ENCODE results near the gene ACTR1A.
A peak's percentile ranks its signal among the peaks of the same experiment; 100 is the strongest.

Gene ACTR1A

GRCh38 chr10:102485093-102485784, 17.3 kb downstream of the ACTR1A start:
- DNase-seq (ENCODE audit: low read depth in 3 of 3) = no peak

DNA sequence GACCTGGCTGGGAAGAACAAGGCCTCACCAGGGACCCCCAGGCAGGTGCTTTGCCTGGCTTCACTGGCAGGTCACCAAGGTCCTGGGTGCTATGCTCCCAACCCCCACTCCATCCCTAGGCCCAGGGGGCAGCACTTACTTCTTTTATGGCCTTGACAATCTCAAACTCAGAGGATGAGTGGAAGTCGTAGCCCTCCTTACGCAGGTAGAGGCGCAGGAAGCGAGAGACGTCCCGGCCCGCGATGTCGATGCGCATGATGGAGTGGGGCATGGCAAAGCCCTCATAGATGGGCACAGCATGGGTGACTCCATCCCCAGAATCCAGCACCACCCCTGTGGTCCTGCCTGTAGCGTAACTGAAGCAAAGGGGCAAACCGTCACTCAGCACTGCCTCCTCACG, 18.5 kb downstream of the ACTR1A start:
- DNase-seq (ENCODE audit: low read depth in 3 of 3) = no peak

DNA sequence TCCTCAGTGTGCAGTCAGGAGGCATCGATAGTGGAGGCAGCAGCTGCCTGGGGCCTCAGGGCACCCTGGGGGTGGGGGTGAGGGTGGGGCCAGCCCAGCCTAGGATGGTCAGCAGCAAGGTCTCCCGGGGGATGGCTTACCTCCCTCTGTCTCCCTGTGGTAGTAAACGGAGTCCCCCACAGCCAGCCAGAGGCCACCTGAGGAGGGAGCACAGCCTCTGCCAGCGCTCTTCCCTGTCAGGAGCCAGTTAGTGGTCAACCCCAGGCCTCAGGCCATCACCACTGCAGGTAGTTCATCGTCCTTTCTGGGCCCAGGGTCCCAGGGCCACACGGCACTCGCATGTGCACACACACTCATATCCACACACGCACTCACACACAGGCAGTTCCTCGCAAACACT, 22.1 kb downstream of the ACTR1A start:
- no peak for DNase-seq (ENCODE audit: low read depth in 3 of 3)

DNA sequence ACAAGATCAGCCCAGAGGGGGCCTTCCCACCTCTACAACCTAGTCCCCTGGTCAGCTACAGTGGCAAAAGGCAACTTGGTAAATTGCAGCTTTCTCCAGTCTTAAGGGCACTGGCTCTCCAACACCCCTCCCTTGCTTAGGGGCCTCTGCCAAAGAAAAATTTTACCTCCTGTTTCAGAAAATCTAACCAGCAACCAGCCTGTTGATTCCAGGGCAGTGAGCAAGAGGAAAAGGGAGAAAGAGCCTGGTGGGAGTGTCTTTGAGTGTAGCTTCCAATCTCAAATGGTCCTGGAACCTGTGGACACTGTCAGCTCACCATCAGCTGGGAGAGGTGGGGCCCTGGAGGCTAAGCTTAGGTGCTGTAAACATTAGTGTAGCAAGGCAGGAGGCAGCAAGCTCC, 22.9 kb downstream of the ACTR1A start:
- no peak for DNase-seq (ENCODE audit: low read depth in 3 of 3)

GRCh38 chr10:102476466-102477141, 25.9 kb downstream of the ACTR1A start:
- no peak for DNase-seq (ENCODE audit: low read depth in 3 of 3)

DNA sequence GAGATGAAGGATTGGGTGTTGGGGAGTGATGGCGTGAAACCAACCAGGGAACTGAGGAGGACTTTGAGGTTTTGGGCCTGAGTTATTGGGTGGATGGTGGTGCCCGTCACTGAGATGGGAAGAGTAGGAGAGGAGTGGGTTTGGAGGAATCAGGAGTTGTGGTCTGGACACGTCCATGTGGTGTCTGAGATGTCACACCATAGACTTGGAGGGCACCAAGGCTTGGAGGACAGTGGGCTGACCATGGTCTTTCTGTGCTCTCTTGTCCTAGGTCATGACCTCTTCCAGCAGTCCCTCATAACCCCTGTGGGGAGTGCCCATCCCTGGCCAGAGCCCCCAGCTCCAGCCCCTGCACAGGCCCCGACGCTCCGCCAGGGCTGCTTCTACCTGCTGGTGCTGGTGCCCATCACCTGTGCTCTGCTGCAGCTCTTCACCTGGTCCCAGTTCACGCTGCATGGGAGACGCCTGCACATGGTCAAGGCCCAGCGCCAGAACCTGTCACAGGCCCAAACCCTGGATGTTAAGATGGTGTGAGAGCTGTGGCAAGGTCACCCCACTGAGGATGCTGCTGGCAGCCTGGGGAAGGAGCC, 27.0 kb downstream of the ACTR1A start:
- DNase-seq (ENCODE audit: low read depth in 3 of 3) = no peak

- DNase-seq (ENCODE audit: low read depth in 3 of 3) = no peak
Measured at GRCh38 chr10:102473445-102474331, 28.8 kb downstream of the ACTR1A start.

DNA sequence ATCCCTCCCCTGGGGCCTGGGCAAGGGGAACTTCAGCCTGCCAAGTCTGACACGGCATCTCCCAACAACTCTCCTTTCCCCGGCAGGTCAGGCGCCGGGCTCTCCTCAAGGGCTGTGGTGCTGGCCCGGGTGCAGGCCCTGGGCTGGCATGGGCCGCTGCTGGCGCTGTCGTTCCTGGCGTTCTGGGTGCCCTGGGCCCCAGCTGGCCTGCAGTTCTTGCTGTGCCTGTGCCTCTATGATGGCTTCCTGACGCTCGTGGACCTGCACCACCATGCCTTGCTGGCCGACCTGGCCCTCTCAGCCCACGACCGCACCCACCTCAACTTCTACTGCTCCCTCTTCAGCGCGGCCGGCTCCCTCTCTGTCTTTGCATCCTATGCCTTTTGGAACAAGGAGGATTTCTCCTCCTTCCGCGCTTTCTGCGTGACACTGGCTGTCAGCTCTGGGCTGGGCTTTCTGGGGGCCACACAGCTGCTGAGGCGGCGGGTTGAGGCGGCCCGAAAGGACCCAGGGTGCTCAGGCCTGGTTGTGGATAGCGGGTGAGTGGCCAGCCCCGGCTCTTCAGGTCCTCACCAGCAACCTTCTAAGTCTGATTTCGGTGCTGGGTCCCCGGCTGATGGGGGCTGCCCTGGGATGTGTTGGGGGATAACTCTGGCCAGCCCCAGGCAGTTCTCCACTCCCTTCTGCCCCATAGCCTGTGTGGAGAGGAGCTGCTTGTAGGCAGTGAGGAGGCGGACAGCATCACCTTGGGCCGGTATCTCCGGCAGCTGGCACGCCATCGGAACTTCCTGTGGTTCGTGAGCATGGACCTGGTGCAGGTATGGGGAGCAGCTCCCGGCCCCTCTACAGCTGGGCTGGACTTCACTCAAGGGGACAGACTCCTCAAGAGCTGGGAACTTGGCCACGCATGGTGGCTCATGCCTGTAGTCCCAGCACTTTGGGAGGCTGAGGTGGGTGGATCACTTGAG, 31.6 kb downstream of the ACTR1A start:
- no peak for DNase-seq (ENCODE audit: low read depth in 3 of 3)

GRCh38 chr10:102468683-102469082, 33.8 kb downstream of the ACTR1A start:
- no peak for DNase-seq (ENCODE audit: low read depth in 3 of 3)

GRCh38 chr10:102467971-102468438, 34.5 kb downstream of the ACTR1A start:
- no peak for DNase-seq (ENCODE audit: low read depth in 3 of 3)

DNA sequence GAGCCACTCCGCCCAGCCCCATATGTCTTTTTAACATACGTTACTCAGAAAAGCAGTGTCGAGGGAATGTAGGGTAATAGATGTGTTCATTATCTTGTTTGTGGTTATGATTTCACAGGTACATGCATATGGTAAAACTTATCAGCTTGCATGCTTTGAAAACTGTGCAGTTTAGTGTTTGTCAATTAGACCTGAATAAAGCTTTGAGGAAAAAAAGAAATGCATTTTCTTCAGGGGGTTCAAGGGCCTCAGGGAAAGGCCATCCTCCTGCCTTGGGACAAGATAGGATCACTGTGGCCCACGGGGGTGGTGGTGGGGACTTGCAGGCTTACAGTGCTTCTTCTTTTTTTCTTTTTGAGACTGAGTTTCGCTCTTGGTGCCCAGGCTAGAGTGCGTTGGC, 35.2 kb downstream of the ACTR1A start:
- no peak for DNase-seq (ENCODE audit: low read depth in 3 of 3)

- DNase-seq (ENCODE audit: low read depth in 3 of 3) = no peak
Measured at GRCh38 chr10:102465466-102465865, 37.0 kb downstream of the ACTR1A start.

DNA sequence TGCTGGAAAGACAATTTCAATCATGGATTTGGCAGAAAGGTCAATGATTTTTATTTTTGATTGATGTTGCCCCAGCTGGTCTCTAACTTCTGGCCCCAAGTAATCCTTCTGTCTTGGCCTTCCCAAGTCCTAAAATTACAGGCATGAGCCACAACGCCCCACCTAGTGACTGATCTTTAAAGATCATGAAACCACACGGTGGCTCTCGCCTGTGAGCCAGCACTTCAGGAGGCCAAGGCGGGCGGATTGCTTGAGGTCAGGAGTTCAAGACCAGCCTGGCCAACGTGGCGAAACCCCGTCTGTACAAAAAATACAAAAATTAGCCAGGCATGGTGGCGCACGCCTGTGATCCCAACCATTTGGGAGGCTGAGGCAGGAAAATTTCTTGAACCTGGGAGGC, 38.5 kb downstream of the ACTR1A start:
- no peak for DNase-seq (ENCODE audit: low read depth in 3 of 3)

DNA sequence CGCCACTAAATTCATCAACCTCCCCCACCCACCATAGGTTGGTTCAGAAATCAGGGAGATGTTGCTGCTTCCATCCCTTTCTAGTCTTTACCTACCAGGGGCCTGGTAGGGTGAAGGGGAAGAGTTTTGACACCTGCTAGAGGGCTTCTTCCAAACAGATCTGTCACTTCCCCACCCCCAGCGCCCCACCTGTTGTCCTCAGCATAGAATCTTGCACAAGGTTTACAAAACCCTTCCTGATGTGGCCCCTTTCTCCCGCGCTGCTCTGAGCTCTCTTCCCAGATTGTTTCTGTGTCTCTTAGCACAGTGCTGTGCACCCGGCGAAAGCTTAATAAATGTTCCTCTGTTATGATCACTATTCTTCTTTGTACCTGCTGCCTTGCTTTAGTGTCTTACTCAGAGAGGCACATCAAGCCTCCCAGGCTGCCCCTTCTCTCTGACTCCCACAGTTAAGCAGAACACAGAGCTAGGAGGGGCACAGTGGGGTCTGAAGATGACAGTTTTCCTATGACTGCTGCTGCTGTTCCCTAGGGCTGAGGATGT, 39.9 kb downstream of the ACTR1A start:
- DNase-seq (ENCODE audit: low read depth in 3 of 3) = no peak

DNA sequence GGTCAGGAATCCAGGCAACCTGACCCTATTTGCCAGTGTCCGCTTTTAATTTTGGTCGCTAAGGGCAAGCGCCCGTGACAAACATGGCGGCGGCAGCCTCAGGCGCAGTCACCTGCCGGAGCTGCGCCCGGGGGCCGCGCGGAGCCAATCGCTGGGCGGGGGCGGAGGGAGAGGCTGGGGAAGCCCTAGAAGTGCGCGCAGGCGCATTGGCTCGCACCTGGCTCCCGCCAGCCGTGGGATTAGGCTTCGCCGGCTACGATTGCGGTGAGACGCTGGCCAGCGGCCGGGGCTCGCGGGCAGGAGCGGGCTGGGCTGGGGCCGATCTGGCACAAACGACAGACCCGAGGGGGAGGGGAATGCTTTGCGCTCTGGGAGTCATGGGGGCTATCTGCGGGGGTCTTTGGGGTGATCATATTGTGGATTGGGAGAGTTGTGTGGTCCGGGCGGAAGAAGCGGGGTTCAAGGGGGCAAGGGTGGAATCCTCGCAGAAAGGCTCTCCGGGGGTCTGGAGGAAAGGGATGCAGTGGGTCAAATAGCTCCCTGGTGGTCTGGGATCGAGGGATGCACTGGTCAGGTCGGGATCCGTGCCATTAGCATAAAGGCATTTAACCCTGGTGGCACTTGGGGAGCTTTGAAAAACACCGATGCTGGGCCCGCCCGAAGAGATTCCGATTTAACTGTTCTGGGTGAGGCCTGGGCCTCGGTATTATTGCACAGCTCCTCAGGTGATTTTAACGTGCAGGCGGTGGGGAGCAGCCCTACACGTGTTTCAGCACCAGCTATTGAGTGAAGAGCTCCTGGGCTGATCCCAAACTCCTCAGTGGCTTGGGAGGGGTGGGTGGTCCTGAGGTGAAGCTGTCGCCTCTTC, 41.1 kb downstream of the ACTR1A start:
- DNase-seq (ENCODE audit: low read depth in 3 of 3) = peak; percentile 84 to 94 (median 89)

GRCh38 chr10:102460836-102461186, 41.7 kb downstream of the ACTR1A start:
- DNase-seq (ENCODE audit: low read depth in 3 of 3) = no peak

GRCh38 chr10:102458656-102459055, 43.9 kb downstream of the ACTR1A start:
- no peak for DNase-seq (ENCODE audit: low read depth in 3 of 3)

- DNase-seq (ENCODE audit: low read depth in 3 of 3) = no peak
Measured at GRCh38 chr10:102457591-102458150, 44.8 kb downstream of the ACTR1A start.

DNA sequence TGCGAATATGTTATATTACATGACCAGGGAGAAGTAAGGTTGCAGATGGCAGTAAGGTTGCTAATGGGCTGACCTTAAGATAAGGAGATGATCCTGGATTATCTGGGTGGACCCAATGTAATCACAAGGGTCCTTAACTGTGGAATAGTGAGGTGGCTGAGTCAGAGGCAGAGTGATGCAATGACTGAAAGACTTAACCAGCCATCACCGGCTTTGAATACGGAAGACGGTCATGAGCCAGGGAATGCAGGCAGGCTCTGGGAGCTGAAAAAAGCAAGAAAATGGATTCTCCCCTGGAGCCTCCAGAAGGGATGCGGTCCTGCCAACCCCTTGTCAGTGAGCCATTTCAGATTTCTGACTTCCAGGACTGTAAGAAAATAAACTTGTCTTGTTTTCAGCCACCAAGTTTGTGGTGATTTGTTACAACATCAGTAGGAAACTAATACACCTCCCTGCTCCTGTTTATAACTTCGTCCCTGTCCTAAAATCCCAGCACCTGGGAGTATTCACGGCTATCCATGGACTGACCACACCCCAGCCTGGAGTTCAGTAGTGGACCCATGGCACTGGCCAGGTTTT, 46.5 kb downstream of the ACTR1A start:
- no peak for DNase-seq (ENCODE audit: low read depth in 3 of 3)
